Raji (cell line): ENCODE measurements around the gene FAF1.
A peak's percentile ranks its signal among the peaks of the same experiment; 100 is the strongest.

Experiments
- POLR2A ChIP-seq: IDR thresholded peaks from 2 replicates; pipeline ENCODE4 v1.6.1; 2011; ENCODE audit warnings: low read depth, low read length, control low read depth; ENCODE audit not compliant: insufficient read depth

Gene FAF1

DNA sequence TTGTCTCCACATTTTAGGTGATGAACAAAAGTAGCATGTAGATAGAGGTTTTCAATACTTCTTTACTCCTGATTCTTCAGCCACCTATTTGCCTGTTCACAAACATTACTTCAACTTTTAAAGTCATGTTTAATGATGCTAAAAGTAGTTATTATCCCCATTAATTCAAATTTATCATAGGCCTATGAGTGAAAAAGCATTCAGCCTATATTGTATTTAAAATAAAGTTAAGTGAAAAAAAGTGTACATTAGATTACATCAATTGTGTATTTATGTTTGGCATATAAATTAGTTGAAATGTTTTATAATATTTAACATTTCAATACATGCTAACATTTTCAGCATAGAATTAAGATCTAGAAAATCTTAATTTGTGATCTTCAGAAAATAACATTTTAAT, 20.4 kb upstream of the FAF1 start:
- no peak for TF ChIP-seq POLR2A

DNA sequence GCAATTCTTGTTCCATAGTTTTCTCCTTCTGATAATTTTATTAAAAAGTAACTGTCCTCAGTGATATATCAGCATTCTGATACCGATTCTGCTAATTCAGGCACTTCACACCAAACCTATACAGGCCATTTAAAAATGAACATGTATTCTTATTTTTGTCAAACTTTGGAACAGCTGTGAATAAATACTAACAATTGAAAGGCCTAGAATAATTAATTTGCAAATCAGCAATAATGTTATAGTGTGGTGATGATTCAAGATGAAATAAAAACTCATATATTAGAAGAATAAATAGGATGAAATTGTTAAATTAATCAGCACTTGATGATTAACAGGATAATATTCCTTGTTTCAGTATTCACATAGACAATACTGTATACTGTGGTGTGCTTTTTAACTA, 19.9 kb upstream of the FAF1 start:
- no peak for TF ChIP-seq POLR2A

GRCh38 chr1:50978852-50979781, 19.1 kb upstream of the FAF1 start:
- TF ChIP-seq POLR2A, result no peak

GRCh38 chr1:50978144-50978851, 18.2 kb upstream of the FAF1 start:
- peak; percentile 71 for TF ChIP-seq POLR2A

DNA sequence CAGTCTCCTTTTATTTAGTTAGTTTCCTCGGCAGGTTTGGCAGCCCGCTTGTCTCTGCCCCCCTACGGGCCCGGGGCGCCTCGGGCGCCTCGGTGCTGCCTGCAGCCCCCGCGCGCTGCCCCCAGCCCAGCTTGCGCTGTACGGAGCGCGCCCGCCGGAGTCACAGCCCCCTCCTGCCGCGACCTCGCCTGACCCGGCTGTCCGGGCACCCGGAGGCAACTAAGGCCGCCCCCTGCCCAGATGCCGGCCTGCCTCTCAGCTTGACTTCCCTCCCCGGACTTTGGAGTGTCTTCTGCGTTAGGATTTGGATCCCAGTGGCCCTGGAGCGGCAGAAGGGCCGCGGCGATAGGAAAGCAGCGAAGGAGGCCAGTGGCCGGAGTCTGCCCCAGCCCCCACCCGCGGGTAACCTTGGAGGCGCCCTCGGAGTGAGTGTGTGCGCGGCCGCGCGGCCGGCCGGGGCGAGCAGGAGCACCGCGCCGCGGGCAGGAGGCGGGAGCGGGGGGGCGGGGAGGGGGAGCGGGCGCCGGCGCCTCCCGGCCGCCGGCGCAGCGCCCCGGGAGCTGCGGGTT, 17.6 kb upstream of the FAF1 start:
- TF ChIP-seq POLR2A, result no peak

DNA sequence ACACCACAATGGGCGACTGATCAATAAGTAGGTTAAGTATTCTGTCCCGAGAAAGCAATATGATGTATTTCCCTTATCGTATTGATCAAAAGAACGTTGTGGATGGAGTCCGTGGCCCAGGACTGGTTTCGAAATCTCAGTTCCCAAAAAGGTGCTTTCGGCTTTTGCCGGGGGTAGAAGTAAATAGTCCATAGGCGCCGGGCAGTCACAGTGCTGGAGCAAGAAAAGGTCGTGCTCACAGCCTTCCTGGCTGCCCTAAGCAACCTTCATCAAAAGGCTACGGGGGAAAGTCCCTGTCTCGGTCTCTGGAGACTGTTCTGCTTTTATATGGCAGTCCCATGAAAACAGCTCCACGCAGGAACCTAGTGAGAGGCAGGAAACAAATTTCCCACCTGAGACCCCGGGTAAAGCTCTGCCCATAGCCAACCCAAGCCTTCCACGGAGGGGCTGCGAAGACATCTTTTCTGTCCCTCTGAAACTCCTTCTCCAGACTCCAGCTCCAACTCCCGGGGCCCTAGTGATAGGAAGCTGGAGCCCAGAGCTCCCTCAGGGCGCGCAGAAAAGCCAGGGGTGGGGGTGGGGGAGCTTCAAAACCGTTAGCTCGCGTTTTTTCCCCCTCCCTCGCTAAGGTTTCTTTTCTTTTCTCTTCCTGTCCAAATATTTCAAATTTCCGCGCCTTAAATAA, 17.0 kb upstream of the FAF1 start:
- TF ChIP-seq POLR2A, result peak; percentile 62

DNA sequence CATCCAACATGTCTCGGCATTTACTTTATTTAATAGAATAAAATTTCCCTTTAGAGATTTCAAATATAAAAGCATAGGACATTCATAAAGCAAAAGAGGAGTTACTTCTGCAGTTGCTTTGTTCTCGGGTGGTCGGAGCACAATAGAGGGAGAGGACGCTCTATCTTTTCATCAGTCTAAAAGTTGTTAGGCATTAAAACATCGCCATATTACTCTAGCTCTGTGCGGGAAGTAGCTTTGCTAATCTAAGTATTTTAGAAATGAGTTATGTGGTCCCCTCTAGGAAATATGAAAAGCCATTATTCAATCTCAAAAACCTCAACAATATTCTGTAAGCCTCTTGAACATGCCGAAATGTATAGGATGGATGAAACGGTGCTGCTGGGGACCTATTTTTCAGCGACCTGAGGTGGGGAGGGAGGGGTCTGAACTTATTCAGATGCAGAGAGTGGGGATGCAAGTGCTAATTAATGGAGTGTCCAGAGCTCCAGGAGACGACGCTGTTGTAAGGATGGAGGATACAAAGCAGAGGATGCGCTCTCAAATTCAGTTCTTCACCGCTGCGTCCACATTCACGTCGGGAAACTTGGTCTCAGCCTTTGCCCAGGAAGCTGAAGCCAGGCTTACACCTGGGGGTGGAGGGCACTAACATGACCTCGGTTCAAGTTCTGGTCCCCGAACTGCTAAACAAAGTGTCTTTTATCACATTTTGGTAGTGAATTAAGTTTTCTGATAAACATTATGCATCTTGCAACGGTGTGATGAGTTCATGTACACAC, 16.2 kb upstream of the FAF1 start:
- peak; percentile 4; the same call in 1 of the 2 replicates for TF ChIP-seq POLR2A

DNA sequence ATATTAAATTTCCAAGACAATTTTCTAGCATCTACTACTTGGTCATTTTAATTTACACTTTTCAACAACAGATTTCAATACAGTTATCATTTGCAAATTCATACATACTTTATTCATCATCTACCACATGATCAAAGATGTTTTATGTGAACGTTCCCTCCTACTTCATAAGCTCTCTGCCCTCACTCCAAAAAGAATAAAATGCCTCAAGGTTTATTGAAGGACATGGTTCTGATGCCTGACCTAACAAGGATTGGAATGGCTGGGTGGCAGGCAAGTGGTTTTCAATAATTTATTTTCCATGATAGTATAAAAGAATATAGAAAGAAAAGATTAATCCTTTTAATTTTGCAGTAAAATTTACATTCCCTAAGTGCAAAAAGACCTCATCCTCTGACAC, 15.4 kb upstream of the FAF1 start:
- TF ChIP-seq POLR2A, result peak; percentile 33; the same call in 1 of the 2 replicates

- no peak for TF ChIP-seq POLR2A
Measured at GRCh38 chr1:50974618-50974935, 14.5 kb upstream of the FAF1 start.

GRCh38 chr1:50973875-50974617, 14.0 kb upstream of the FAF1 start:
- TF ChIP-seq POLR2A, result no peak

GRCh38 chr1:50973255-50973654, 13.2 kb upstream of the FAF1 start:
- no peak for TF ChIP-seq POLR2A

GRCh38 chr1:50972766-50973165, 12.7 kb upstream of the FAF1 start:
- no peak for TF ChIP-seq POLR2A

DNA sequence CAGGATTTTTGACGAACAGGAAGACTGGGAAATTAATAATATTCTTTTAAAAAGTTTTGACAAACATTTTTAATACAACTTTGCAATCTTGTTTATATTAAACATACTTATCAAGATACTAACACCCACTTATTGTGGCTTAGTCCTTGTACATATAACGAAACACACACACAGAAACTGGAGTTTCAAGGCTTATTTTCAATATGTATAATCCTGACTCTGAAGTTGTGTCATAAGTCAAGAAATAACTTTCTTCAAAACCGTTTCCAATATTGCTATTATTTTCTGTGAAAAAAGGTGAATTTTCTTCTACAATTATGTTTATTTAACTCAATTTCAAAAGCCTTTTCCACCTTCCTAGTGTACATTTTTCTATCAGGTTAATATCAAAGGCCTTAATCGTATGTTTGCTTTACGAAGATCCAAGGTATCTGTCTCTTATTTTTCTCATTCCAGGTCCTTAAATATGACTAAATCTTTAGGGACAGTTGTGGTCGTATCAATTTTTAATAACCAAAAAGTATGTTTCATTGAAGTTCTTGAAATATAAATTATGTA, 11.8 kb upstream of the FAF1 start:
- no peak for TF ChIP-seq POLR2A
